GM23338 (cell line): ENCODE data around the gene FBXO2. TPM values are rescaled to one million over a fixed set of nuclear protein-coding genes. Genes with fewer than 3 reads are reported as not detected.

Source experiments
- ATAC-seq: fragments of 200-7000 bp; cut with Tn5 transposase; 3 replicates; pipeline ENCODE4 v1.9.1; 2020
- DNase-seq: peaks from one replicate; pipeline ENCODE4 v3.0.0-alpha.2; 2015; ENCODE audit warnings: low spot score
- H2AFZ ChIP-seq: fragments of 200-600 bp; sonication (generic); 2 replicates; pipeline ENCODE4 v1.8.0; 2016; ENCODE audit warnings: antibody characterized with exemption, mild to moderate bottlenecking, moderate library complexity
- H3F3A ChIP-seq: fragments of 200-600 bp; sonication (generic); replicated peaks from 2 replicates; pipeline ENCODE4 v1.8.0; 2017; ENCODE audit warnings: antibody characterized with exemption, mixed run types, low read depth
- H3K27ac ChIP-seq: fragments of 200-600 bp; sonication (generic); 2 replicates; pipeline ENCODE4 v1.6.1; 2016; ENCODE audit warnings: low read depth
- H3K27me3 ChIP-seq: fragments of 200-600 bp; sonication (generic); 2 replicates; pipeline ENCODE4 v1.8.0; 2016; ENCODE audit warnings: mild to moderate bottlenecking, mixed run types, moderate library complexity; ENCODE audit not compliant: insufficient read depth
- H3K36me3 ChIP-seq: fragments of 200-600 bp; sonication (generic); 2 replicates; pipeline ENCODE4 v1.8.0; 2016; ENCODE audit warnings: mild to moderate bottlenecking; ENCODE audit not compliant: insufficient read depth
- H3K4me1 ChIP-seq: fragments of 200-600 bp; sonication (generic); 2 replicates; pipeline ENCODE4 v1.8.0; 2016; ENCODE audit warnings: mild to moderate bottlenecking, moderate library complexity; ENCODE audit not compliant: insufficient read depth
- H3K4me2 ChIP-seq: fragments of 200-600 bp; sonication (generic); 2 replicates; pipeline ENCODE4 v1.7.1; 2017; ENCODE audit warnings: mixed run types
- H3K4me3 ChIP-seq: fragments of 200-600 bp; sonication (generic); 2 replicates; pipeline ENCODE4 v1.6.1; 2016; ENCODE audit warnings: mixed run types
- H3K79me2 ChIP-seq: fragments of 200-600 bp; sonication (generic); replicated peaks from 2 replicates; pipeline ENCODE4 v1.8.0; 2017; ENCODE audit warnings: mild to moderate bottlenecking; ENCODE audit not compliant: insufficient read depth
- H3K9me2 ChIP-seq: fragments of 200-600 bp; sonication (generic); 2 replicates; pipeline ENCODE4 v1.8.0; 2017; ENCODE audit not compliant: insufficient read depth
- H4K20me1 ChIP-seq: fragments of 200-600 bp; sonication (generic); replicated peaks from 2 replicates; pipeline ENCODE4 v1.8.0; 2017; ENCODE audit warnings: mild to moderate bottlenecking; ENCODE audit not compliant: insufficient read depth
- H3K27ac Mint-ChIP-seq: 2 replicates; pipeline ENCODE4 v1.8.0; 2020; ENCODE audit warnings: inconsistent platforms, mild to moderate bottlenecking, moderate library complexity, mixed read lengths
- H3K27me3 Mint-ChIP-seq: 3 replicates; pipeline ENCODE4 v1.8.0; 2022; ENCODE audit warnings: low read depth, mild to moderate bottlenecking, moderate library complexity, mixed read lengths, inconsistent platforms; ENCODE audit not compliant: insufficient read depth, poor library complexity
- H3K36me3 Mint-ChIP-seq: 3 replicates; pipeline ENCODE4 v1.8.0; 2021; ENCODE audit warnings: low read depth, mild to moderate bottlenecking, inconsistent platforms, moderate library complexity, mixed read lengths
- H3K4me1 Mint-ChIP-seq: 3 replicates; pipeline ENCODE4 v1.8.0; 2020; ENCODE audit warnings: mild to moderate bottlenecking, inconsistent platforms, mixed read lengths
- H3K4me3 Mint-ChIP-seq: 3 replicates; pipeline ENCODE4 v1.8.0; 2021; ENCODE audit warnings: moderate library complexity, mild to moderate bottlenecking, inconsistent platforms, mixed read lengths
- H3K9me3 Mint-ChIP-seq: 3 replicates; pipeline ENCODE4 v1.8.0; 2020; ENCODE audit warnings: moderate library complexity, mild to moderate bottlenecking, inconsistent platforms, mixed read lengths
- CREB1 ChIP-seq: fragments of 250-450 bp; sonication (Bioruptor Pico); IDR thresholded peaks from 2 replicates; pipeline ENCODE4 v1.5.0; 2020; ENCODE audit warnings: low read depth, mild to moderate bottlenecking, moderate library complexity
- EZH2 ChIP-seq: fragments of 200-600 bp; sonication (generic); IDR thresholded peaks from one replicate; pipeline ENCODE4 v1.8.0; 2017; ENCODE audit warnings: antibody characterized with exemption, mild to moderate bottlenecking, low read depth; ENCODE audit not compliant: unreplicated experiment
- EZH2phosphoT487 ChIP-seq: fragments of 200-600 bp; sonication (generic); IDR thresholded peaks from one replicate; pipeline ENCODE4 v1.8.1; 2018; ENCODE audit warnings: antibody characterized with exemption; ENCODE audit not compliant: unreplicated experiment
- JUNB ChIP-seq: IDR thresholded peaks from one replicate; pipeline ENCODE4 v1.6.1; 2016; ENCODE audit warnings: antibody characterized with exemption; ENCODE audit not compliant: unreplicated experiment
- NANOG ChIP-seq: IDR thresholded peaks from 2 replicates; pipeline ENCODE4 v1.6.1; 2016; ENCODE audit warnings: antibody characterized with exemption, borderline replicate concordance
- POLR2AphosphoS5 ChIP-seq: IDR thresholded peaks from 2 replicates; pipeline ENCODE4 v1.6.1; 2016; ENCODE audit warnings: antibody characterized with exemption, low read depth
- STAT1 ChIP-seq: IDR thresholded peaks from one replicate; pipeline ENCODE4 v1.6.1; 2016; ENCODE audit warnings: antibody characterized with exemption; ENCODE audit not compliant: unreplicated experiment
- ZNF114 ChIP-seq: fragments of 250-450 bp; sonication (Bioruptor Pico); IDR thresholded peaks from 2 replicates; pipeline ENCODE4 v1.5.0; 2020; ENCODE audit warnings: mild to moderate bottlenecking, moderate library complexity
- ZNF331 ChIP-seq: fragments of 250-450 bp; sonication (Bioruptor Pico); IDR thresholded peaks from 2 replicates; pipeline ENCODE4 v1.5.0; 2020; ENCODE audit warnings: low read depth, mild to moderate bottlenecking, moderate library complexity
- polyA plus RNA-seq: library from polyadenylated mRNA; unstranded; fragments of >200 nt; fragmentation: Nextera tagmentation; extraction: Ambion mirVana; gene quantifications from 2 replicates; pipeline ENCODE4 v1.2.1, GENCODE V29; 2016
- total RNA-seq: library from RNA; depleted of rRNA; stranded (reverse); fragments of >200 nt; shearing (Covaris generic); gene quantifications from 2 replicates; pipeline ENCODE4 v1.2.3, GENCODE V29; 2014
- TF ChIP-seq, protein P1 (sequence below): IDR thresholded peaks from one replicate; pipeline ENCODE4 v1.6.1; 2018; ENCODE audit warnings: antibody characterized with exemption; ENCODE audit not compliant: unreplicated experiment
- TF ChIP-seq, protein P2 (sequence below): IDR thresholded peaks from 2 replicates; pipeline ENCODE4 v1.6.1; 2016; ENCODE audit warnings: antibody characterized with exemption

FBXO2 gene
- total and polyA plus RNA-seq, 2 experiments from 2014 or later = 44.4 to 84.6 TPM

DNA sequence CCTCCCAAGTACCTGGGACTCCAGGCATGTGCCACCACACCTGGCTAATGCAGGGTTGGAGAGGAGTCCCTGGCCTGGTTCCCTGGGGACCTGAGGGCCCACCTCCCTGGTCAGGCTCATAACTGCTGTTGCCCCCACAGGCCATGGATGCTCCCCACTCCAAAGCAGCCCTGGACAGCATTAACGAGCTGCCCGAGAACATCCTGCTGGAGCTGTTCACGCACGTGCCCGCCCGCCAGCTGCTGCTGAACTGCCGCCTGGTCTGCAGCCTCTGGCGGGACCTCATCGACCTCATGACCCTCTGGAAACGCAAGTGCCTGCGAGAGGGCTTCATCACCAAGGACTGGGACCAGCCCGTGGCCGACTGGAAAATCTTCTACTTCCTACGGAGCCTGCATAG, 14.3 kb upstream of the FBXO2 start (continued):
- TF ChIP-seq, protein P1, sequence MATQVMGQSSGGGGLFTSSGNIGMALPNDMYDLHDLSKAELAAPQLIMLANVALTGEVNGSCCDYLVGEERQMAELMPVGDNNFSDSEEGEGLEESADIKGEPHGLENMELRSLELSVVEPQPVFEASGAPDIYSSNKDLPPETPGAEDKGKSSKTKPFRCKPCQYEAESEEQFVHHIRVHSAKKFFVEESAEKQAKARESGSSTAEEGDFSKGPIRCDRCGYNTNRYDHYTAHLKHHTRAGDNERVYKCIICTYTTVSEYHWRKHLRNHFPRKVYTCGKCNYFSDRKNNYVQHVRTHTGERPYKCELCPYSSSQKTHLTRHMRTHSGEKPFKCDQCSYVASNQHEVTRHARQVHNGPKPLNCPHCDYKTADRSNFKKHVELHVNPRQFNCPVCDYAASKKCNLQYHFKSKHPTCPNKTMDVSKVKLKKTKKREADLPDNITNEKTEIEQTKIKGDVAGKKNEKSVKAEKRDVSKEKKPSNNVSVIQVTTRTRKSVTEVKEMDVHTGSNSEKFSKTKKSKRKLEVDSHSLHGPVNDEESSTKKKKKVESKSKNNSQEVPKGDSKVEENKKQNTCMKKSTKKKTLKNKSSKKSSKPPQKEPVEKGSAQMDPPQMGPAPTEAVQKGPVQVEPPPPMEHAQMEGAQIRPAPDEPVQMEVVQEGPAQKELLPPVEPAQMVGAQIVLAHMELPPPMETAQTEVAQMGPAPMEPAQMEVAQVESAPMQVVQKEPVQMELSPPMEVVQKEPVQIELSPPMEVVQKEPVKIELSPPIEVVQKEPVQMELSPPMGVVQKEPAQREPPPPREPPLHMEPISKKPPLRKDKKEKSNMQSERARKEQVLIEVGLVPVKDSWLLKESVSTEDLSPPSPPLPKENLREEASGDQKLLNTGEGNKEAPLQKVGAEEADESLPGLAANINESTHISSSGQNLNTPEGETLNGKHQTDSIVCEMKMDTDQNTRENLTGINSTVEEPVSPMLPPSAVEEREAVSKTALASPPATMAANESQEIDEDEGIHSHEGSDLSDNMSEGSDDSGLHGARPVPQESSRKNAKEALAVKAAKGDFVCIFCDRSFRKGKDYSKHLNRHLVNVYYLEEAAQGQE = no peak
- TF ChIP-seq STAT1 (no peak), ZNF331 (CRISPR knock-in tag) (no peak), EZH2 (no peak), POLR2AphosphoS5 (no peak), NANOG (no peak), CREB1 (CRISPR knock-in tag) (no peak), JUNB (no peak)
- TF ChIP-seq, protein P2, sequence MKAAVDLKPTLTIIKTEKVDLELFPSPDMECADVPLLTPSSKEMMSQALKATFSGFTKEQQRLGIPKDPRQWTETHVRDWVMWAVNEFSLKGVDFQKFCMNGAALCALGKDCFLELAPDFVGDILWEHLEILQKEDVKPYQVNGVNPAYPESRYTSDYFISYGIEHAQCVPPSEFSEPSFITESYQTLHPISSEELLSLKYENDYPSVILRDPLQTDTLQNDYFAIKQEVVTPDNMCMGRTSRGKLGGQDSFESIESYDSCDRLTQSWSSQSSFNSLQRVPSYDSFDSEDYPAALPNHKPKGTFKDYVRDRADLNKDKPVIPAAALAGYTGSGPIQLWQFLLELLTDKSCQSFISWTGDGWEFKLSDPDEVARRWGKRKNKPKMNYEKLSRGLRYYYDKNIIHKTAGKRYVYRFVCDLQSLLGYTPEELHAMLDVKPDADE = no peak

DNA sequence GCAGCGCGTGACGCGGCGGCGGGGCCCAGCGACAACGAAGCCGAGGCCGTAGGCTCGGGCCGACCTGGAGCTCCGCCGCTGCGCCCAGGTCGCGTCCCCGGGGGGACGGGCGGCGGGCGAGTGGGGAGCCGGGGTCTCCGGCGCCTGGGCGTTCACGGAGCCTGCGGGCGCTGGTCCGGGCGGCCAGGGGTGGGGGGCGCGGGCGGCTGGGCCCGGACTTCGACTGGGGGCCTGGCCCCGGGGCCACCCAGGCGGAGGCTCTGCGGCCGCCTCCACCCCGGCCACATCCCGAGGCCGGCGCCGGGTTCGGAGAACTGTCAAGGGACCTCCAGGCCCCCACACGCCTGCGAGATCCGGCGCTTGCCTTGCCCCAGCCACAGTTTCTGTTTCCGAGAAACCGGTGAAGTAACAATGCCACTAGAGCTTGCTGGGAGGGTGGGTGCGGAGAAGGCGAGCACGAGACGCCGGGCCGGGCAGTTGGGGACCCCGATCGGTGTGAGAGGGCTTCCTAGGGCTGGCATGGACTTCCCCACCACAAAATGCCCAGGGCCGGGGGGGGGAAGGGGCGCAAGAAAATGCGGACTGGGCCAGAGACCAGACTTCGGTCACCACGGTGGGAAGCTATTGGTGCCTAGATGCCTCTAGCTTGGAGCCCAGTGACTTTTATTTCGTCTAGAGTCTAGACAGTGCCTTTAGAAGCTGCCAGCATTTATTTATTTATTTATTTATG, 10.3 kb upstream of the FBXO2 start:
- H3K4me1 Mint-ChIP-seq = peaks cover 3% of the 10 kb centered on the region; the same call in 1 of the 3 replicates
- peak overlapping the region; percentile 66; the same call in 2 of the 3 replicates for H3K4me3 Mint-ChIP-seq
- Histone ChIP-seq H3K4me2 (peak overlapping the region; percentile 86), H4K20me1 (peaks cover 15% of the 10 kb centered on the region), H3K36me3 (peaks cover 4% of the 10 kb centered on the region; the same call in 1 of the 2 replicates), H3K9me2 (no peaks in the 10 kb centered on the region), H2AFZ (no peak overlapping the region), H3K4me1 (no peaks in the 10 kb centered on the region), H3K27me3 (no peaks in the 10 kb centered on the region), H3K4me3 (peak overlapping the region; percentile 59), H3K79me2 (no peaks in the 10 kb centered on the region), H3F3A (peaks cover 35% of the 10 kb centered on the region), H3K27ac (peak overlapping the region; percentile 83)
- no peak overlapping the region for H3K27ac Mint-ChIP-seq
- H3K36me3 Mint-ChIP-seq = peaks cover 41% of the 10 kb centered on the region
- no peaks in the 10 kb centered on the region for H3K9me3 Mint-ChIP-seq
- ATAC-seq (peak; percentile 24), DNase-seq (peak; percentile 73)
- peaks cover 30% of the 10 kb centered on the region for H3K27me3 Mint-ChIP-seq
- TF ChIP-seq EZH2phosphoT487 = no peak
- TF ChIP-seq, protein P1 = peak; percentile 2
- TF ChIP-seq JUNB = no peak
- TF ChIP-seq ZNF114 (CRISPR knock-in tag) = no peak
- no peak for TF ChIP-seq ZNF331 (CRISPR knock-in tag)
- TF ChIP-seq, protein P2 = no peak
- TF ChIP-seq EZH2 = no peak
- peak; percentile 75 for TF ChIP-seq POLR2AphosphoS5
